ENCODE measurements around the gene OR2V1. TPM values are rescaled to one million over a fixed set of nuclear protein-coding genes. Genes with fewer than 3 reads are reported as not detected.
"Not testable (repeated sequence)": the region's sequence is repeated elsewhere in the genome, so short reads cannot be mapped to it uniquely, and the experiment has no call there.

Gene OR2V1
- total and polyA plus RNA-seq, 2 experiments from 2014 or later: not detected

DNA sequence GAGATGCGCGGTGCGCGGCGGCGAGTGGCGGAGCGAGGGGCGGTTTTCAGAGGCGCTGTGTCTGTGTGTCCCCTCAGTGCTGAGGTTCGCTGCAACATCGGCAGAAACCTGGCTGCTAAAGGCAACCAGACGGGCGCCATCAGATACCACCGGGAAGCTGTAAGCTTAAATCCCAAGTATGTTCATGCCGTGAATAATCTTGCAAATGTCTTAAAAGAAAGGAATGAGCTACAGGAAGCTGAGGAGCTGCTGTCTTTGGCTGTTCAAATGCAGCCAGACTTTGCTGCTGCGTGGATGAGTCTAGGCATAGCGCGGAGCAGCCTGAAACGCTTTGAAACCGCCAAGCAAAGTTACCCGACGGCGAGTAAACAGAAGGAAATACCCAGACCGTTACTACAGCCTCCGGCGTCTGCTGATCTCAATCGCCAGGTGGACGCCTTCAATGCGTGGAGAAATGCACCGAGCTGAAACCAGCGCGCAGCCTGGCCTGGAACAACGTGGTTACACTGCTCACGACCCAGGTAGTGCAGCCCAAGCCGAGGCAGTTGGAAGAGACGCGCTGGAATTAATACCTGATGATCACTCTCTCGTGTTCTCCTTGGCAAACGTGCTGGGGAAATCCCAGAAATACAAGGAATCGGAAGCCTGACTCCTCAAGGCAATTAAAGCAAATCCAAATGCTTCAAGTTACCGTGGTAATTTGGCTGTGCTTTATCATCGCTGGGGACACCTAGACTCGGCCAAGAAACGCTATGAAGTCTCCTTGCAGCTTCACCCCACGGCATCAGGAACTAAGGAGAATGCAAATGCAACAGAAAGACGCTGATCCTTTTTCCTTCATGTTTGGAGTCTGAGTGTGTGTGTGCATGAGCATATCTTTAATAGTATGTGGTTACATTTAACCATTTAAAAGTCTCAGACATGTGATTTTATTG, 15.9 kb downstream of the OR2V1 start:
- TF ChIP-seq CREB1 (CRISPR knock-in tag; IDR thresholded peaks at IDR 0.05; ENCODE audit: low read depth) (no peak), EZH2 (IDR thresholded peaks at IDR 0.05; ENCODE audit: low read depth, unreplicated experiment) (peak; percentile 82)
- Histone ChIP-seq H3K79me2 (replicated peaks; ENCODE audit: insufficient read depth) (no peaks in the 10 kb centered on the region), H2AFZ (peak overlapping the region; percentile 99), H3K4me2 (peak overlapping the region; percentile 94), H3K4me1 (ENCODE audit: insufficient read depth) (peaks cover 22% of the 10 kb centered on the region; the same call in 1 of the 2 replicates), H3K9me2 (ENCODE audit: insufficient read depth) (no peaks in the 10 kb centered on the region), H3K27ac (ENCODE audit: low read depth) (no peak overlapping the region), H4K20me1 (replicated peaks; ENCODE audit: insufficient read depth) (no peaks in the 10 kb centered on the region), H3K27me3 (ENCODE audit: insufficient read depth) (peaks cover 61% of the 10 kb centered on the region), H3K36me3 (ENCODE audit: insufficient read depth) (no peaks in the 10 kb centered on the region), H3K4me3 (peak overlapping the region; percentile 65), H3F3A (replicated peaks; ENCODE audit: low read depth) (0 out of 2 replicates have a peak, but pooled peaks cover 6% of the 10 kb centered on the region)
- H3K27ac Mint-ChIP-seq: no peak overlapping the region
- ATAC-seq (peak; percentile 73), DNase-seq (ENCODE audit: low spot score) (peak; percentile 68)
- peak overlapping the region; percentile 73 for H3K4me3 Mint-ChIP-seq
- peaks cover 19% of the 10 kb centered on the region for H3K4me1 Mint-ChIP-seq
- H3K9me3 Mint-ChIP-seq: peaks cover 9% of the 10 kb centered on the region; the same call in 2 of the 3 replicates
- peaks cover 3% of the 10 kb centered on the region; the same call in 2 of the 3 replicates for H3K36me3 Mint-ChIP-seq (ENCODE audit: low read depth)
- H3K27me3 Mint-ChIP-seq (ENCODE audit: insufficient read depth, low read depth, poor library complexity): peaks cover 40% of the 10 kb centered on the region

DNA sequence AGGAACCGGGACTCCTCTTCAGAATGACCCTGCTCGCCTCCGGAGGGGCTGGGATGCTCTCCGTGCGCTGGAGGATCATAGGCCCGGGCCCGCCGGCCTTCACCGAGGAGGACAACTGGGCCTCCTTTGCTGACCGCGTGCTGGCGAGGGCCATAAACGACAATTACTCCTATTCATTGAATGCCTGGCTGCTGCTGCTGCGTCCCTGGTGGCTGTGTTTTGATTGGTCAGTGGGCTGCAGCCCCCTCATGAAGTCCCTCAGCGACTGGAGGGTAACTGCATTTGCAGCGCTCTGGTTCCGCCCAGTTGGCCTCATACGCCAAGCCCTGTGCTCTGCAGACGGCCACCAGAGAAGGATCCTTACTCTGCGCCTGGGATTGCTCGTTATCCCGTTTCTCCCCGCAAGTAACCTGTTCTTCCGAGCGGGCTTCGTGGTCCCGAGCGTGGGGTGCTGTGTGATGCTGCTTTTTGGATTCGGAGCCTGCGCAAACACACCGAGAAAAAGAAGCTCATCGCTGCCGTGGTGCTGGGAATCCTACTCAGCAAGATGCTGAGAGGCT, 16.6 kb downstream of the OR2V1 start:
- peaks cover 40% of the 10 kb centered on the region for H3K27me3 Mint-ChIP-seq (ENCODE audit: insufficient read depth, low read depth, poor library complexity)
- Histone ChIP-seq H3K4me3 (peak overlapping the region; percentile 65), H3K27me3 (ENCODE audit: insufficient read depth) (peaks cover 61% of the 10 kb centered on the region), H3K4me2 (peak overlapping the region; percentile 94), H3K79me2 (replicated peaks; ENCODE audit: insufficient read depth) (no peaks in the 10 kb centered on the region), H3K36me3 (ENCODE audit: insufficient read depth) (no peaks in the 10 kb centered on the region), H2AFZ (peak overlapping the region; percentile 99), H3K27ac (ENCODE audit: low read depth) (no peak overlapping the region), H4K20me1 (replicated peaks; ENCODE audit: insufficient read depth) (no peaks in the 10 kb centered on the region), H3F3A (replicated peaks; ENCODE audit: low read depth) (0 out of 2 replicates have a peak, but pooled peaks cover 6% of the 10 kb centered on the region), H3K9me2 (ENCODE audit: insufficient read depth) (no peaks in the 10 kb centered on the region), H3K4me1 (ENCODE audit: insufficient read depth) (peaks cover 28% of the 10 kb centered on the region)
- peaks cover 3% of the 10 kb centered on the region; the same call in 2 of the 3 replicates for H3K36me3 Mint-ChIP-seq (ENCODE audit: low read depth)
- peaks cover 21% of the 10 kb centered on the region for H3K4me1 Mint-ChIP-seq
- ATAC-seq (peak; percentile 14), DNase-seq (ENCODE audit: low spot score) (peak; percentile 40)
- peak overlapping the region; percentile 73 for H3K4me3 Mint-ChIP-seq
- H3K27ac Mint-ChIP-seq: no peak overlapping the region
- peaks cover 9% of the 10 kb centered on the region; the same call in 2 of the 3 replicates for H3K9me3 Mint-ChIP-seq
- TF ChIP-seq CREB1 (CRISPR knock-in tag; IDR thresholded peaks at IDR 0.05; ENCODE audit: low read depth) (no peak), STAT1 (IDR thresholded peaks at IDR 0.05; ENCODE audit: unreplicated experiment) (no peak), EZH2 (IDR thresholded peaks at IDR 0.05; ENCODE audit: low read depth, unreplicated experiment) (no peak)
- TF ChIP-seq, protein P1, sequence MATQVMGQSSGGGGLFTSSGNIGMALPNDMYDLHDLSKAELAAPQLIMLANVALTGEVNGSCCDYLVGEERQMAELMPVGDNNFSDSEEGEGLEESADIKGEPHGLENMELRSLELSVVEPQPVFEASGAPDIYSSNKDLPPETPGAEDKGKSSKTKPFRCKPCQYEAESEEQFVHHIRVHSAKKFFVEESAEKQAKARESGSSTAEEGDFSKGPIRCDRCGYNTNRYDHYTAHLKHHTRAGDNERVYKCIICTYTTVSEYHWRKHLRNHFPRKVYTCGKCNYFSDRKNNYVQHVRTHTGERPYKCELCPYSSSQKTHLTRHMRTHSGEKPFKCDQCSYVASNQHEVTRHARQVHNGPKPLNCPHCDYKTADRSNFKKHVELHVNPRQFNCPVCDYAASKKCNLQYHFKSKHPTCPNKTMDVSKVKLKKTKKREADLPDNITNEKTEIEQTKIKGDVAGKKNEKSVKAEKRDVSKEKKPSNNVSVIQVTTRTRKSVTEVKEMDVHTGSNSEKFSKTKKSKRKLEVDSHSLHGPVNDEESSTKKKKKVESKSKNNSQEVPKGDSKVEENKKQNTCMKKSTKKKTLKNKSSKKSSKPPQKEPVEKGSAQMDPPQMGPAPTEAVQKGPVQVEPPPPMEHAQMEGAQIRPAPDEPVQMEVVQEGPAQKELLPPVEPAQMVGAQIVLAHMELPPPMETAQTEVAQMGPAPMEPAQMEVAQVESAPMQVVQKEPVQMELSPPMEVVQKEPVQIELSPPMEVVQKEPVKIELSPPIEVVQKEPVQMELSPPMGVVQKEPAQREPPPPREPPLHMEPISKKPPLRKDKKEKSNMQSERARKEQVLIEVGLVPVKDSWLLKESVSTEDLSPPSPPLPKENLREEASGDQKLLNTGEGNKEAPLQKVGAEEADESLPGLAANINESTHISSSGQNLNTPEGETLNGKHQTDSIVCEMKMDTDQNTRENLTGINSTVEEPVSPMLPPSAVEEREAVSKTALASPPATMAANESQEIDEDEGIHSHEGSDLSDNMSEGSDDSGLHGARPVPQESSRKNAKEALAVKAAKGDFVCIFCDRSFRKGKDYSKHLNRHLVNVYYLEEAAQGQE (IDR thresholded peaks at IDR 0.05; ENCODE audit: unreplicated experiment): no peak
- TF ChIP-seq, protein P2, sequence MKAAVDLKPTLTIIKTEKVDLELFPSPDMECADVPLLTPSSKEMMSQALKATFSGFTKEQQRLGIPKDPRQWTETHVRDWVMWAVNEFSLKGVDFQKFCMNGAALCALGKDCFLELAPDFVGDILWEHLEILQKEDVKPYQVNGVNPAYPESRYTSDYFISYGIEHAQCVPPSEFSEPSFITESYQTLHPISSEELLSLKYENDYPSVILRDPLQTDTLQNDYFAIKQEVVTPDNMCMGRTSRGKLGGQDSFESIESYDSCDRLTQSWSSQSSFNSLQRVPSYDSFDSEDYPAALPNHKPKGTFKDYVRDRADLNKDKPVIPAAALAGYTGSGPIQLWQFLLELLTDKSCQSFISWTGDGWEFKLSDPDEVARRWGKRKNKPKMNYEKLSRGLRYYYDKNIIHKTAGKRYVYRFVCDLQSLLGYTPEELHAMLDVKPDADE (IDR thresholded peaks at IDR 0.05): no peak

DNA sequence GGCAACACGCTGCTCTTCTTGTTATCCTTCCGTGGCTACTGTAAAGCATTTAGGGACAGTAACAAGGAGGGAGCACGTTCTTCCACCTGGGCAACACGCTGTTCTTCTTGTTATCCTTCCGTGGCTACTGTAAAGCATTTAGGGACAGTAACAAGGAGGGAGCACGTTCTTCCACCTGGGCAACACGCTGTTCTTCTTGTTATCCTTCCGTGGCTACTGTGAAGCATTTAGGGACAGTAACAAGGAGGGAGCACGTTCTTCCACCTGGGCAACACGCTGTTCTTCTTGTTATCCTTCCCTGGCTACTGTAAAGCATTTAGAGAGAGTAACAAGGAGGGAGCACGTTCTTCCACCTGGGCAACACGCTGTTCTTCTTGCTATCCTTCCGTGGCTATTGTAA, 17.4 kb downstream of the OR2V1 start:
- not testable (repeated sequence) for ATAC-seq; H3K9me3 Mint-ChIP-seq; H3K27ac ChIP-seq (ENCODE audit: low read depth); H4K20me1 ChIP-seq (replicated peaks; ENCODE audit: insufficient read depth); H3K4me3 Mint-ChIP-seq; H3K36me3 Mint-ChIP-seq (ENCODE audit: low read depth); H2AFZ ChIP-seq; H3F3A ChIP-seq (replicated peaks; ENCODE audit: low read depth); H3K9me2 ChIP-seq (ENCODE audit: insufficient read depth); H3K36me3 ChIP-seq (ENCODE audit: insufficient read depth); DNase-seq (ENCODE audit: low spot score); H3K79me2 ChIP-seq (replicated peaks; ENCODE audit: insufficient read depth); H3K4me3 ChIP-seq; H3K4me2 ChIP-seq; H3K27ac Mint-ChIP-seq
- peaks cover 29% of the 10 kb centered on the region for H3K4me1 Mint-ChIP-seq
- Histone ChIP-seq H3K4me1 (ENCODE audit: insufficient read depth) (peaks cover 35% of the 10 kb centered on the region), H3K27me3 (ENCODE audit: insufficient read depth) (peaks cover 65% of the 10 kb centered on the region)
- H3K27me3 Mint-ChIP-seq (ENCODE audit: insufficient read depth, low read depth, poor library complexity): peaks cover 40% of the 10 kb centered on the region
